BE2C (cell line): Measurements from ENCODE around the gene SMARCAD1.
A peak's percentile ranks its signal among the peaks of the same experiment; 100 is the strongest.

Source experiments
- DNase-seq: peaks from one replicate; pipeline ENCODE4 v3.0.0-alpha.2; 2020
- H3K27me3 ChIP-seq: fragments of 250-450 bp; sonication (Bioruptor Pico); 2 replicates; pipeline ENCODE4 v1.5.1; 2020; ENCODE audit warnings: mild to moderate bottlenecking
- H3K36me3 ChIP-seq: fragments of 250-450 bp; sonication (Bioruptor Pico); 2 replicates; pipeline ENCODE4 v1.5.1; 2020; ENCODE audit warnings: mild to moderate bottlenecking
- H3K4me1 ChIP-seq: fragments of 250-450 bp; sonication (Bioruptor Pico); 2 replicates; pipeline ENCODE4 v1.5.1; 2020
- H3K4me3 ChIP-seq: 2 replicates; pipeline ENCODE4 v1.5.1; 2011; ENCODE audit warnings: low read depth, low read length
- H3K9me3 ChIP-seq: fragments of 250-450 bp; sonication (Bioruptor Pico); 2 replicates; pipeline ENCODE4 v1.5.1; 2020
- CTCF ChIP-seq: IDR thresholded peaks from 2 replicates; pipeline ENCODE4 v1.5.1; 2012; ENCODE audit warnings: mild to moderate bottlenecking, low read depth, low read length

SMARCAD1 gene

GRCh38 chr4:94253036-94253435 lies 45.4 kb downstream of the SMARCAD1 start:
- Histone ChIP-seq H3K27me3 (no peaks in the 10 kb centered on the region), H3K4me3 (no peak overlapping the region), H3K9me3 (no peaks in the 10 kb centered on the region), H3K36me3 (peaks cover 45% of the 10 kb centered on the region), H3K4me1 (no peaks in the 10 kb centered on the region)
- TF ChIP-seq CTCF, result no peak
- no peak for DNase-seq

- TF ChIP-seq CTCF, result no peak
- no peaks in the 10 kb centered on the region for H3K27me3 ChIP-seq
These were observed 48.6 kb downstream of the SMARCAD1 start for GRCh38 chr4:94256144-94256783.

GRCh38 chr4:94256828-94257227 lies 49.2 kb downstream of the SMARCAD1 start:
- H3K36me3 ChIP-seq, result peaks cover 25% of the 10 kb centered on the region
- TF ChIP-seq CTCF, result peak; percentile 48
- H3K4me1 ChIP-seq, result peaks cover 2% of the 10 kb centered on the region; the same call in 1 of the 2 replicates
- no peaks in the 10 kb centered on the region for H3K9me3 ChIP-seq
- no peak overlapping the region for H3K4me3 ChIP-seq
- no peak for DNase-seq
- H3K27me3 ChIP-seq, result no peaks in the 10 kb centered on the region

More at GRCh38 chr4:94256144-94256783, 48.6 kb downstream of the SMARCAD1 start:
- H3K4me3 ChIP-seq, result no peak overlapping the region
- DNase-seq, result no peak
- H3K36me3 ChIP-seq, result peaks cover 26% of the 10 kb centered on the region
- H3K9me3 ChIP-seq, result no peaks in the 10 kb centered on the region
- H3K4me1 ChIP-seq, result no peaks in the 10 kb centered on the region

- Histone ChIP-seq H3K27me3 (no peaks in the 10 kb centered on the region), H3K36me3 (peaks cover 15% of the 10 kb centered on the region), H3K9me3 (no peaks in the 10 kb centered on the region), H3K4me1 (peaks cover 9% of the 10 kb centered on the region), H3K4me3 (no peak overlapping the region)
- DNase-seq, result no peak
- TF ChIP-seq CTCF, result no peak
These were observed 54.7 kb downstream of the SMARCAD1 start for GRCh38 chr4:94262163-94263016.

GRCh38 chr4:94267037-94267436 lies 59.4 kb downstream of the SMARCAD1 start:
- peaks cover 4% of the 10 kb centered on the region for H3K4me1 ChIP-seq
- DNase-seq, result no peak
- H3K36me3 ChIP-seq, result peaks cover 29% of the 10 kb centered on the region
- TF ChIP-seq CTCF, result no peak
- no peaks in the 10 kb centered on the region for H3K9me3 ChIP-seq
- H3K27me3 ChIP-seq, result no peaks in the 10 kb centered on the region
- no peak overlapping the region for H3K4me3 ChIP-seq

- no peak for TF ChIP-seq CTCF
- Histone ChIP-seq H3K9me3 (no peaks in the 10 kb centered on the region), H3K27me3 (no peaks in the 10 kb centered on the region), H3K4me1 (no peaks in the 10 kb centered on the region), H3K4me3 (no peak overlapping the region), H3K36me3 (peaks cover 48% of the 10 kb centered on the region)
- DNase-seq, result no peak
These were observed 63.6 kb downstream of the SMARCAD1 start for GRCh38 chr4:94271248-94271647.
